SU-DHL-6 (cell line): ENCODE results near the gene IKBKE.

Source experiments
- H2AFZ ChIP-seq: fragments of 200-600 bp; sonication (generic); 2 replicates; pipeline ENCODE4 v1.6.1; 2014; ENCODE audit warnings: low read depth, mild to moderate bottlenecking, moderate library complexity, mixed read lengths, antibody characterized with exemption, low read length; ENCODE audit not compliant: severe bottlenecking
- H3F3A ChIP-seq: fragments of 200-600 bp; shearing (Covaris generic); 2 replicates; pipeline ENCODE4 v1.6.0; 2016; ENCODE audit warnings: antibody characterized with exemption, mild to moderate bottlenecking; ENCODE audit not compliant: insufficient read depth
- H3K27ac ChIP-seq: fragments of 200-600 bp; sonication (generic); 2 replicates; pipeline ENCODE4 v1.5.1; 2016; ENCODE audit warnings: low read depth, mild to moderate bottlenecking, low read length, moderate library complexity, mixed read lengths
- H3K27me3 ChIP-seq: fragments of 200-600 bp; sonication (generic), shearing (Covaris generic); 2 replicates; pipeline ENCODE4 v1.6.0; 2014; ENCODE audit warnings: mild to moderate bottlenecking, low read length
- H3K36me3 ChIP-seq: fragments of 200-600 bp; sonication (generic); 2 replicates; pipeline ENCODE4 v1.6.1; 2014; ENCODE audit warnings: mild to moderate bottlenecking, low read length, mixed read lengths
- H3K4me2 ChIP-seq: fragments of 300-600, 200-600 bp; shearing (Covaris generic), sonication (generic); 2 replicates; pipeline ENCODE4 v1.6.0; 2014; ENCODE audit warnings: low read length, low read depth, mild to moderate bottlenecking; ENCODE audit not compliant: poor library complexity, severe bottlenecking
- H3K4me3 ChIP-seq: fragments of 200-600 bp; sonication (generic); 2 replicates; pipeline ENCODE4 v1.5.1; 2014; ENCODE audit warnings: antibody characterized with exemption, low read length, mild to moderate bottlenecking, mixed read lengths; ENCODE audit not compliant: insufficient read depth, poor library complexity, severe bottlenecking
- H3K79me2 ChIP-seq: fragments of 200-600 bp; sonication (generic); 2 replicates; pipeline ENCODE4 v1.6.1; 2014; ENCODE audit warnings: mild to moderate bottlenecking, low read length, moderate library complexity; ENCODE audit not compliant: insufficient read depth
- H3K9ac ChIP-seq: fragments of 200-600 bp; sonication (generic); 2 replicates; pipeline ENCODE4 v1.7.0; 2014; ENCODE audit warnings: mild to moderate bottlenecking, low read length
- H3K9me2 ChIP-seq: fragments of 200-600 bp; sonication (generic); replicated peaks from 2 replicates; pipeline ENCODE4 v1.6.1; 2014; ENCODE audit warnings: low read length; ENCODE audit not compliant: insufficient read depth
- H3K9me3 ChIP-seq: fragments of 200-600 bp; sonication (generic); 2 replicates; pipeline ENCODE4 v1.6.1; 2014; ENCODE audit warnings: low read length, mixed read lengths; ENCODE audit not compliant: insufficient read depth
- H4K20me1 ChIP-seq: fragments of 200-600 bp; sonication (generic); 2 replicates; pipeline ENCODE4 v1.6.1; 2014; ENCODE audit warnings: low read depth, mild to moderate bottlenecking, antibody characterized with exemption, low read length, moderate library complexity, mixed read lengths
- EZH2phosphoT487 ChIP-seq: fragments of 200-600 bp; sonication (generic), shearing (Covaris generic); conservative IDR thresholded peaks from 2 replicates; pipeline ENCODE4 v1.6.1; 2018; ENCODE audit warnings: mild to moderate bottlenecking, antibody characterized with exemption, low read length, moderate library complexity, mixed read lengths
- TF ChIP-seq, protein P1 (sequence below): fragments of 200-600 bp; sonication (generic); IDR thresholded peaks from one replicate; pipeline ENCODE4 v1.5.1; 2017; ENCODE audit warnings: antibody characterized with exemption, mild to moderate bottlenecking, low read length, moderate library complexity; ENCODE audit not compliant: insufficient read depth, poor library complexity, severe bottlenecking

The IKBKE gene

DNA sequence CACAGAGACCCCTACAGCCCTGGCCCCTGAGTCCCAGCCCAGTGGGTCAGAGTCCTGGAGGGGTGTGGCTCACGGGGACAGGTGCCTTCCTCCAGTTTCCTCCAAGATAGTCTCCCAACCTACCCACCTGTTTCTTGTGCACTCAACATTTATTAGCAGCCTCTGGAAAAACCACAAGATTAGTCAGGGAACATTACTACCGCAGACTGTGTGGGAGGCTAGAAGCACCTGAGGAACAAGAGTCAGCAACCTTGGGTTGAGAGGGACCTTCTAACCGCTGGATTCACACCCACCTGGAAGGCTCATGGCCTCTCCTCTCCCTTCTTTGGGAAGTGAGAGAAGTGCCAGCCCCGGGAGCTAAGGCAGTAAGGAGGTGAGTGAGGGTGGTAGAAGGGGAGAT lies 22.5 kb upstream of the IKBKE start:
- H3K9ac ChIP-seq = no peak overlapping the region
- no peak overlapping the region for H2AFZ ChIP-seq
- H4K20me1 ChIP-seq = no peaks in the 10 kb centered on the region
- H3K27me3 ChIP-seq = no peaks in the 10 kb centered on the region
- H3K9me3 ChIP-seq = no peaks in the 10 kb centered on the region
- no peaks in the 10 kb centered on the region for H3F3A ChIP-seq
- no peaks in the 10 kb centered on the region for H3K9me2 ChIP-seq
- H3K27ac ChIP-seq = no peak overlapping the region
- no peak overlapping the region for H3K4me2 ChIP-seq
- H3K36me3 ChIP-seq = 0 out of 2 replicates have a peak, but pooled peaks cover 3% of the 10 kb centered on the region
- TF ChIP-seq EZH2phosphoT487 = no peak
- TF ChIP-seq, protein P1, sequence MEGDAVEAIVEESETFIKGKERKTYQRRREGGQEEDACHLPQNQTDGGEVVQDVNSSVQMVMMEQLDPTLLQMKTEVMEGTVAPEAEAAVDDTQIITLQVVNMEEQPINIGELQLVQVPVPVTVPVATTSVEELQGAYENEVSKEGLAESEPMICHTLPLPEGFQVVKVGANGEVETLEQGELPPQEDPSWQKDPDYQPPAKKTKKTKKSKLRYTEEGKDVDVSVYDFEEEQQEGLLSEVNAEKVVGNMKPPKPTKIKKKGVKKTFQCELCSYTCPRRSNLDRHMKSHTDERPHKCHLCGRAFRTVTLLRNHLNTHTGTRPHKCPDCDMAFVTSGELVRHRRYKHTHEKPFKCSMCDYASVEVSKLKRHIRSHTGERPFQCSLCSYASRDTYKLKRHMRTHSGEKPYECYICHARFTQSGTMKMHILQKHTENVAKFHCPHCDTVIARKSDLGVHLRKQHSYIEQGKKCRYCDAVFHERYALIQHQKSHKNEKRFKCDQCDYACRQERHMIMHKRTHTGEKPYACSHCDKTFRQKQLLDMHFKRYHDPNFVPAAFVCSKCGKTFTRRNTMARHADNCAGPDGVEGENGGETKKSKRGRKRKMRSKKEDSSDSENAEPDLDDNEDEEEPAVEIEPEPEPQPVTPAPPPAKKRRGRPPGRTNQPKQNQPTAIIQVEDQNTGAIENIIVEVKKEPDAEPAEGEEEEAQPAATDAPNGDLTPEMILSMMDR = no peak
- no peaks in the 10 kb centered on the region for H3K79me2 ChIP-seq
- H3K4me3 ChIP-seq = no peak overlapping the region

DNA sequence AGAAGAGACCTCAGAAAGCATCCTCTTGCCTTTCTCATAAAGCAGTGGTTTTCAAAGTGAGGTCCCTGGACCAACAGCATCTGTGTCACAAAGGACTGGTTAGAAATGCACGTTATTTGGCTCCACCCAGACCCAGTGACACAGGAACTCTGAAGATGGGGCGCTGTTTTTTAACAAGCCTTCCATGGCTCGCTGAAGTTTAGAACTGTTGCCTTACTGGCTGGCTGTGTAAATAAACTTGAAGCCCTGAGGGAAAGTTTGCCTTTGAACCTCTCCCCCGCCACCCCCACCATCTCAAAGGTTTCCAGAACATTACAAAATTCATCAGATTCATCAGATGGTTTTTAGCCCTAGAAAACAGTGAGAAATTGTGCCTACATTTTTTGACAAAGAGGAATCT lies 21.8 kb upstream of the IKBKE start:
- no peak overlapping the region for H2AFZ ChIP-seq
- H3K27ac ChIP-seq = no peak overlapping the region
- H3K36me3 ChIP-seq = 0 out of 2 replicates have a peak, but pooled peaks cover 3% of the 10 kb centered on the region
- H4K20me1 ChIP-seq = no peaks in the 10 kb centered on the region
- H3K9me2 ChIP-seq = no peaks in the 10 kb centered on the region
- no peak for TF ChIP-seq EZH2phosphoT487
- TF ChIP-seq, protein P1 = no peak
- H3K27me3 ChIP-seq = no peaks in the 10 kb centered on the region
- no peak overlapping the region for H3K4me3 ChIP-seq
- no peak overlapping the region for H3K4me2 ChIP-seq
- no peaks in the 10 kb centered on the region for H3K9me3 ChIP-seq
- H3F3A ChIP-seq = no peaks in the 10 kb centered on the region
- no peaks in the 10 kb centered on the region for H3K79me2 ChIP-seq
- H3K9ac ChIP-seq = no peak overlapping the region

DNA sequence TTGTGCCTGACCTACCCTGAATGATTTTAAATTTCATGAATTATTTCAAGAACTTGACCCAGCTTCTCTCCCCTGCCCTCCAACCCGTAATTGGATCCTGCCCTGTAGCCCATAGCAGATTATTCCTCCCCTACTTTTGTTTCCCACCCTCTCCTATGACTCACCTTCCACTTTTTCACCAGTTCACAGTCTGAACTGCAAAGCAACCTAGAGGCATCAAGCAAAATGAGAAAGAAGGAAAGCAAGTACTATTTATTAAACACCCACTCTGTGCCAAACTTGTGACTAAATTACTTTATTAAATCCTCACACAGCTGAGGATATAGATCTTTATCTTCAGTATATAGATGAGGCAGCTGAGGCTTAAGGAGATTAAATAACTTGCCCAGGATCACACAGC lies 20.7 kb upstream of the IKBKE start:
- Histone ChIP-seq H3K27ac (no peak overlapping the region), H2AFZ (no peak overlapping the region), H3K36me3 (0 out of 2 replicates have a peak, but pooled peaks cover 3% of the 10 kb centered on the region), H3K27me3 (no peaks in the 10 kb centered on the region), H3K4me2 (no peak overlapping the region), H4K20me1 (no peaks in the 10 kb centered on the region), H3K79me2 (no peaks in the 10 kb centered on the region), H3K9me2 (no peaks in the 10 kb centered on the region), H3F3A (no peaks in the 10 kb centered on the region), H3K9me3 (no peaks in the 10 kb centered on the region), H3K4me3 (no peak overlapping the region), H3K9ac (no peak overlapping the region)
- TF ChIP-seq, protein P1 = no peak
- TF ChIP-seq EZH2phosphoT487 = no peak

DNA sequence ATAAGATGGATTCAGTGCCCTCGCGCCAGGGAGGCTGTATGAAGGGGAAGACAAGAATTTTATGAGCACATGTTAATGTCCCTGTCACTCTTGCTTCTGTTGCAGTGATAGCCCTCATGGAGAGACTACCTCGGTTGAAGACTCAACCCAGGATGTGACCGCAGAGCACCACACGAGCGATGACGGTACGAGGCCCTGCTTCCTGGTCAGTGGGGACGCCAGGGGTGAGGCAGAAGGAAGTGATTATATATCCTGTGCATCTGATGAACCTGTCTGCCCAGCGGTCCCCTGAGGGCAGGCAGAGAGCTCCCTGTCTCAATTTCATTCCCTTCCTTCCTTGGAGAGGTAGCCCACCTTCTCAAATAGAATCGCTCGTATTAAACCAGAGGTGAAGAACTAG lies 20.0 kb upstream of the IKBKE start:
- TF ChIP-seq, protein P1 = no peak
- TF ChIP-seq EZH2phosphoT487 = no peak
- Histone ChIP-seq H3K9me3 (no peaks in the 10 kb centered on the region), H3K9me2 (no peaks in the 10 kb centered on the region), H3K4me3 (no peak overlapping the region), H3K36me3 (0 out of 2 replicates have a peak, but pooled peaks cover 3% of the 10 kb centered on the region), H3K27me3 (no peaks in the 10 kb centered on the region), H2AFZ (no peak overlapping the region), H3K27ac (no peak overlapping the region), H3K79me2 (no peaks in the 10 kb centered on the region), H3F3A (no peaks in the 10 kb centered on the region), H4K20me1 (no peaks in the 10 kb centered on the region), H3K4me2 (no peak overlapping the region), H3K9ac (no peak overlapping the region)
